NB4 (cell line): ENCODE measurements around the gene DIPK2B.

Source experiments
- DNase-seq: peaks from one replicate; pipeline ENCODE4 v3.0.0; 2010; ENCODE audit warnings: low read depth
- H3K4me3 ChIP-seq: one replicate; pipeline ENCODE4 v1.5.1; 2011; ENCODE audit warnings: mild to moderate bottlenecking, low read depth, low read length, moderate library complexity
- MYC ChIP-seq: IDR thresholded peaks from 2 replicates; pipeline ENCODE4 v1.6.1; 2011; ENCODE audit warnings: low read depth, low read length
- POLR2A ChIP-seq: IDR thresholded peaks from 2 replicates; pipeline ENCODE4 v1.6.1; 2011; ENCODE audit warnings: mild to moderate bottlenecking; ENCODE audit not compliant: insufficient read length; ENCODE audit errors: extremely low read depth
- TF ChIP-seq, protein P1 (sequence below): IDR thresholded peaks from one replicate; pipeline ENCODE4 v1.5.1; 2012; ENCODE audit warnings: low read depth, low read length
- TF ChIP-seq, protein P2 (sequence below): IDR thresholded peaks from 2 replicates; pipeline ENCODE4 v1.6.1; 2011; ENCODE audit warnings: low read depth, low read length

The DIPK2B gene

DNA sequence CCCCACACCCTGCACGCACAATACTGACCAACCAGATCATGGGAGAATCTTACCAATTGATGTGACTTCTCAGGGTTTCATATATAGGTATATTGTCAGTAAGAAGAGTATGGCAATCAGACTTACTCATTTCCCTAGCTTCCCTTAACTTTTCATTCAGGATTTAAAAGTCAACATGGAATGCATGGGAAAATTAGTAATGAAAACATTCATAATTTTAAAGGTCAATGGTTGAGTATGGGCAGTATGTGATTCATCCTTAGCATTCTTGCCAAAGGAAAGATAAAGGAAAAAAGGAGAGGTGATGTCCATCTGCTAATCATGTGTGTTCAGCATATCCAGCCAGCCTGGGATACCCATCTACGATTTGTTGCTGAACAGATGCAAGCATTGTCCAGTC lies 4.0 kb downstream of the DIPK2B start:
- H3K4me3 ChIP-seq, result no peak overlapping the region
- DNase-seq, result no peak
- TF ChIP-seq, protein P1, sequence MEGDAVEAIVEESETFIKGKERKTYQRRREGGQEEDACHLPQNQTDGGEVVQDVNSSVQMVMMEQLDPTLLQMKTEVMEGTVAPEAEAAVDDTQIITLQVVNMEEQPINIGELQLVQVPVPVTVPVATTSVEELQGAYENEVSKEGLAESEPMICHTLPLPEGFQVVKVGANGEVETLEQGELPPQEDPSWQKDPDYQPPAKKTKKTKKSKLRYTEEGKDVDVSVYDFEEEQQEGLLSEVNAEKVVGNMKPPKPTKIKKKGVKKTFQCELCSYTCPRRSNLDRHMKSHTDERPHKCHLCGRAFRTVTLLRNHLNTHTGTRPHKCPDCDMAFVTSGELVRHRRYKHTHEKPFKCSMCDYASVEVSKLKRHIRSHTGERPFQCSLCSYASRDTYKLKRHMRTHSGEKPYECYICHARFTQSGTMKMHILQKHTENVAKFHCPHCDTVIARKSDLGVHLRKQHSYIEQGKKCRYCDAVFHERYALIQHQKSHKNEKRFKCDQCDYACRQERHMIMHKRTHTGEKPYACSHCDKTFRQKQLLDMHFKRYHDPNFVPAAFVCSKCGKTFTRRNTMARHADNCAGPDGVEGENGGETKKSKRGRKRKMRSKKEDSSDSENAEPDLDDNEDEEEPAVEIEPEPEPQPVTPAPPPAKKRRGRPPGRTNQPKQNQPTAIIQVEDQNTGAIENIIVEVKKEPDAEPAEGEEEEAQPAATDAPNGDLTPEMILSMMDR, result no peak
- TF ChIP-seq MYC, result no peak
- TF ChIP-seq, protein P2, sequence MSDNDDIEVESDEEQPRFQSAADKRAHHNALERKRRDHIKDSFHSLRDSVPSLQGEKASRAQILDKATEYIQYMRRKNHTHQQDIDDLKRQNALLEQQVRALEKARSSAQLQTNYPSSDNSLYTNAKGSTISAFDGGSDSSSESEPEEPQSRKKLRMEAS, result no peak
- TF ChIP-seq POLR2A, result no peak

DNA sequence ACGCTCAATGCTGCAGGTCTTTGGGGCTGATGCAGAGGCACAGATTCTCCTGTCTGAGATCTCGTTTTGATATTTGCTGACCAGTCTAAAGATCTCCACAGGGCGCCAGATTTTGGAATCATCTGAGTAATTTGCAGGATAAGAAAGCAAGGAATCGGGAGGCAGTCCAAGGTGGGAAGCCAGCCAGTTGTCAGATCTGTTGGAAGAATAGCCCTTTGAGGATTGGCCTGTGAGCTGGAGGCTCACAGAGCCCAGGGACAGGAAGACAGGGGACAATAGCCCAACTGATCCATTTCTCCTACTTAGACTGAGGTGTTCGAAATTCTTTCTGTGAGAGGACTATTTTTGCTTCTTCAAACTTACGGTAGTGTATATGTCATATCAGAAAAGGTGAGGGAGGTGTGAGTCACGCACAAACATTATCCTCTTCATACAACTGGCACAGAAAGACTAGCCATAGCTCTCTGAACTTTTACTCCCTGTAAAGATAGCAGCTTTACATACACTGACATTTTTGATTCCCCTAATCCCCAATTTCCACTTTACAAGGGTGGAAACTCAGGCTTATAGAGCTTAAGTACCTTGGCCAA lies 8.8 kb downstream of the DIPK2B start:
- no peak overlapping the region for H3K4me3 ChIP-seq
- no peak for TF ChIP-seq POLR2A
- TF ChIP-seq, protein P1, result no peak
- no peak for TF ChIP-seq MYC
- TF ChIP-seq, protein P2, result no peak

DNA sequence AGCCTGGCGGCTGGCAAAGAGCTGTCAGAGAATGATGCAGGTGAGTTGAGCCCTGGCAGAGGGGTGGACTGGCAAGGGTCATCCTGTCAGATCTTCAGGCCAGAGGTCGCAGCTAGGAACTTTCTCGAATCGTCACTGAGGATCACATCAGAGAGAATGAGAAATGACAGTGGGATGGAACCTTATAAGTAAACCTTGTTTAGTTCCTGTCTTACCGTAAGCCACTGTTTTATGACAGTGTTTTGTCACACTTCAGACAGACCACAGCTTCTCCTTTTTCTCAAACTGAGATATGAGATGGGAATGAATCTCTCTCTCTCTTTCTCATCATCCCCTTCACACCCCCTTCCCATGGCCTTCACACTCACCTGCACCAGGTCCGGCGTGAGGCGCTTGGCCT lies 9.3 kb downstream of the DIPK2B start:
- no peak for TF ChIP-seq POLR2A
- no peak for TF ChIP-seq MYC
- TF ChIP-seq, protein P1, result no peak
- TF ChIP-seq, protein P2, result no peak
- DNase-seq, result peak; percentile 67
- peak overlapping the region; percentile 6 for H3K4me3 ChIP-seq

More for the DNA sequence above, 8.8 kb downstream of the DIPK2B start:
- DNase-seq, result no peak

DNA sequence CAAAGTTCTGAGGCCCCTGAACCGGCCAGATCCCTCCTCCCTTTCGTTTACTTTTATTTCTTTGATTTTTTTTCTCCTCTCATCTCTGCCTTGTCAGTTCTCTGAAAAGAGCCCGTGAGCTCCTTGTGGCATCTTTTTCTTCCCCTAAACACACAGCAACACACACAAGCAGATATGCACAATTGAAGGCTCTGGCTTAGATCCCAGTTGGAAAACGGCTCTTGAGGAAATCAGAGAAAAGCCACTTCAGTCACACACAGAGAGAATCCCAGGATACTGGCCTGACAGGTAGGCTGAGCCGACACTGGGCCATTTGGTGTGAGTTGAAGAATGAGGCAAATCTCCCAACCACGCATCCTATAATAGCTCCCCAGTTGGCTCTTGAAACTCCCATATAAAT lies 12.9 kb downstream of the DIPK2B start:
- no peak overlapping the region for H3K4me3 ChIP-seq
- TF ChIP-seq POLR2A (no peak), MYC (no peak)
- TF ChIP-seq, protein P1, result no peak
- TF ChIP-seq, protein P2, result no peak
- no peak for DNase-seq

DNA sequence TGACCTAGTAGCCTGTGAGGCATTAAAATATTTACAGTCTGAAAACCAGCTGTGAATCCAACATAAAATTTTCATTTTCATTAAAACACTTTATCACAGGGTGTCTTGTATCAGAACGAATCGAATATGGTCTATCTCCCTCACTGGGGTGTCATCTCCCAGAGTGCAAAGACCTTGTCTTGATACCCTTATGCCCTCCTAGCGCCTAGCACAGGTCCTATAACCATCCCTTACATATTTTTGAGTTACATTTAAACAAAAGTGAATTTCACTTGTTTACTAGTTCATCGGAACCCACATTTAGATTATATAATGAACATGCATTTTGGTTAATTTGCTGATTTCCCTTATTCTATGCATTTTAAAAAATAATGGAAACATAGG lies 14.0 kb downstream of the DIPK2B start:
- TF ChIP-seq, protein P1, result no peak
- TF ChIP-seq, protein P2, result no peak
- TF ChIP-seq POLR2A, result no peak
- no peak for TF ChIP-seq MYC
- H3K4me3 ChIP-seq, result no peak overlapping the region
- no peak for DNase-seq

DNA sequence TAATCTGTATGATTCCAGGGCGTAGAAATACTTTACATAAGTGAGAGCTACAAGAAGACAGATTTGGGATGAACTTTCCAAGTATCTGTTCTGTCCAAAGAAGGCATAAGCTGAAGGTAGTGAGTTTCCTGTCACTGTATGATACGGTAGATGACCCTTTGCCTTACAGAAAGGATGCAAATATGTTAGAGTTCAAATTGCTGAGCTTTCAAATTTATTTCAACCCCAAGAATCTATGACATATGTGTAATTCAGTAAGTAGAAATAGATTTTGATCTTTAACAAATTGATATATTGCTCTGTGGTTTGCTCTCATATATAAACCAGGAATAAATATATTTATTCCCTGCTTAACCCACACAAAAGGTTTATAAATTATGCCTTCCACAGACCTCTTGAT lies 16.5 kb downstream of the DIPK2B start:
- TF ChIP-seq, protein P2, result no peak
- TF ChIP-seq MYC (no peak), POLR2A (no peak)
- TF ChIP-seq, protein P1, result no peak
- DNase-seq, result no peak
- no peak overlapping the region for H3K4me3 ChIP-seq
